ENCODE measurements around the gene GSTA4. TPM values are rescaled to one million over a fixed set of nuclear protein-coding genes. Genes with fewer than 3 reads are reported as not detected.

Gene GSTA4
- total and polyA plus RNA-seq, 2 donors from 2014 or later: 17.4 to 47.4 TPM

DNA sequence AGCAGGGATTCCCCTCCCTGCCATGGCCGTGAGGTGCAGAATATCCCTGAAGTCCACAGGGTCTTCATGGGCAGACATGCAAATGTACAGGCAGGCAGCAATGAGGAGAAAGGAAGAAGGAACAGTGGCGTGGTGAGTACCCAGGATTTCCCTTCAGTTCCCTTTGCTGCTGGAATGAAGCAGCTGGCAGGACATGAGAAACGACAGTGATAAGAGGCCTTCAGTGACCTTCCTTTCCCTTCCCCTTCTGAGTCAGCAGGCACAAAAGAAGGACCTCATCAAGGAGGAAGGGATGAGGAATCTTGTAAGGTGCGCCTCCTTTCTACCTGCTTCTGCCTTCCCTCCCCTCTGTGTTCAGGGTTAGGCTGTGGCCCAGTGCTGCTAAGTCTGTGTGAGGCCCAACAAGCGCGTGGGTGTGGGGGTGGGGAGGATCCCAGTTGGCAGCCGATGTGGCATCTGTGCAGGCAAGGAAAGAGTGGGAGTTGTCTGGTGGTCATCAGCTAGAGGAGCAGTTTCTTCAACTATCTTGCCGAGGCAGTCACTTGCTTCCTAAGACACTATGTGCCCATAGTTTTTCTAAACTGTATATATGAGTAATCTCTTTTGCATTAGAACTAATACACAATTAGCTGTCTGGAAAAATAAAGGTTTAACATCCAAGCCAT is 40.6 kb upstream of the GSTA4 start:
- H3K36me3 ChIP-seq (ENCODE audit: control insufficient read depth in 2 of 3, insufficient read depth in 3 of 3, low read length in 3 of 3): peaks cover 3 to 35% (median 30%) of the 10 kb centered on the region in 3 donors
- intact Hi-C loops (cut with DNase I): no loop called here
- TF ChIP-seq, protein P1, sequence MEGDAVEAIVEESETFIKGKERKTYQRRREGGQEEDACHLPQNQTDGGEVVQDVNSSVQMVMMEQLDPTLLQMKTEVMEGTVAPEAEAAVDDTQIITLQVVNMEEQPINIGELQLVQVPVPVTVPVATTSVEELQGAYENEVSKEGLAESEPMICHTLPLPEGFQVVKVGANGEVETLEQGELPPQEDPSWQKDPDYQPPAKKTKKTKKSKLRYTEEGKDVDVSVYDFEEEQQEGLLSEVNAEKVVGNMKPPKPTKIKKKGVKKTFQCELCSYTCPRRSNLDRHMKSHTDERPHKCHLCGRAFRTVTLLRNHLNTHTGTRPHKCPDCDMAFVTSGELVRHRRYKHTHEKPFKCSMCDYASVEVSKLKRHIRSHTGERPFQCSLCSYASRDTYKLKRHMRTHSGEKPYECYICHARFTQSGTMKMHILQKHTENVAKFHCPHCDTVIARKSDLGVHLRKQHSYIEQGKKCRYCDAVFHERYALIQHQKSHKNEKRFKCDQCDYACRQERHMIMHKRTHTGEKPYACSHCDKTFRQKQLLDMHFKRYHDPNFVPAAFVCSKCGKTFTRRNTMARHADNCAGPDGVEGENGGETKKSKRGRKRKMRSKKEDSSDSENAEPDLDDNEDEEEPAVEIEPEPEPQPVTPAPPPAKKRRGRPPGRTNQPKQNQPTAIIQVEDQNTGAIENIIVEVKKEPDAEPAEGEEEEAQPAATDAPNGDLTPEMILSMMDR (IDR thresholded peaks at IDR 0.05; ENCODE audit: borderline replicate concordance, extremely low read depth, insufficient read depth): no peak
- H3K9me3 ChIP-seq (ENCODE audit: control insufficient read depth in 2 of 3, insufficient read depth in 1 of 3, low read length in 3 of 3): no peaks in the 10 kb centered on the region
- H3K9ac ChIP-seq (ENCODE audit: low read length in 3 of 3): no peak overlapping the region
- DNase-seq (no peak), FAIRE-seq (no peak)
- H3K27ac ChIP-seq (ENCODE audit: low read depth in 2 of 2, low read length in 2 of 2): no peak overlapping the region
- H3K4me3 ChIP-seq (ENCODE audit: low read length in 3 of 3): no peak overlapping the region
- no peaks in the 10 kb centered on the region for H3K27me3 ChIP-seq (ENCODE audit: control insufficient read depth, insufficient read depth, low read length)
- no peaks in the 10 kb centered on the region for H3K4me1 ChIP-seq (ENCODE audit: control insufficient read depth in 2 of 3, insufficient read depth in 2 of 3, low read depth in 1 of 3, low read length in 3 of 3)

DNA sequence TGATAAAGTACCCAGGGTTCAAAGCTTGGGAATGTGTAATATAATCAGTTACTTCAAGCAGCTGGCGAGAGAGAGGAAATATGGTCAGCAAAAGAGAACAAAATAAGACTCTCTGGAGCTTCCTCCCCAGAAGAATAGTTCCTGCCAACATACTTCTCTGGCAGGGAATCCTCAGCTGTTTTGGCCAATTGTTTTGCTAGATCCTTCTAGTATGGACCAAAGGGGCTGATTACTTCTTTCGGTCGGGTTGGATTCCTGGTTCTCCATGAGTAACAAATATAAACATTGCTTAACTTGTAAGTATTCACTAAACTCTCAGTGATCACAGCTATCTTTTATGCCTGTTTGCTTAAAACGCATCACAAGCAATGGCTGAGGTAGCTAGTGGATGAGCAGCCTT is 38.7 kb upstream of the GSTA4 start:
- no peaks in the 10 kb centered on the region for H3K27me3 ChIP-seq (ENCODE audit: control insufficient read depth, insufficient read depth, low read length)
- no peak overlapping the region for H3K9ac ChIP-seq (ENCODE audit: low read length in 3 of 3)
- H3K4me3 ChIP-seq (ENCODE audit: low read length in 3 of 3): no peak overlapping the region
- DNase-seq (peak in 2 of 5 donors; percentile 17 to 24), FAIRE-seq (no peak)
- no peaks in the 10 kb centered on the region for H3K4me1 ChIP-seq (ENCODE audit: control insufficient read depth in 2 of 3, insufficient read depth in 2 of 3, low read depth in 1 of 3, low read length in 3 of 3)
- H3K36me3 ChIP-seq (ENCODE audit: control insufficient read depth in 2 of 3, insufficient read depth in 3 of 3, low read length in 3 of 3): peaks cover 2 to 23% (median 19%) of the 10 kb centered on the region in 3 donors
- intact Hi-C loops (cut with DNase I): no loop called here
- H3K27ac ChIP-seq (ENCODE audit: low read depth in 2 of 2, low read length in 2 of 2): no peak overlapping the region
- no peaks in the 10 kb centered on the region for H3K9me3 ChIP-seq (ENCODE audit: control insufficient read depth in 2 of 3, insufficient read depth in 1 of 3, low read length in 3 of 3)
- TF ChIP-seq, protein P1 (IDR thresholded peaks at IDR 0.05; ENCODE audit: borderline replicate concordance, extremely low read depth, insufficient read depth): no peak

DNA sequence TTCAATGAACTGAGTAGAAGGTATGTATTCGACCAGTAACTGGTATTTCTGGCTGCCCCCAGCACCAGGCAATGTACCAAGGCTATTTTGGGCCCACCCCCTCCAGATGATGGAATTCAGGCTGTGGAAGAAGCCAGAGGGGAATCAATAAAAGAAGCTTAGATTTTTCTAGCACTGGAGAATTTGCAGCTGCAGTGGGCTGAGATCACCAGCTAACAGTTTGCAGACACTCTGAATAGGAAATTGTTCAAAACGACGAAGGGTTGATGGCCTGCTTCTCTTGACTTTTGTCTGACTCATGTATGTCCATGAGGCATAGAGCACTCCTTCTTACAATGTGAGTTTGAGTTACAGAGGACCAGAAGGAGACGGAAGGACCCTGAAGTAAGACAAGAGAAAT is 37.8 kb upstream of the GSTA4 start:
- no peak for FAIRE-seq
- intact Hi-C loops (cut with DNase I): no loop called here
- TF ChIP-seq, protein P1 (IDR thresholded peaks at IDR 0.05; ENCODE audit: borderline replicate concordance, extremely low read depth, insufficient read depth): no peak
- no peak overlapping the region for H3K27ac ChIP-seq (ENCODE audit: low read depth in 2 of 2, low read length in 2 of 2)
- no peak overlapping the region for H3K4me3 ChIP-seq (ENCODE audit: low read length in 3 of 3)
- no peaks in the 10 kb centered on the region for H3K4me1 ChIP-seq (ENCODE audit: control insufficient read depth in 2 of 3, insufficient read depth in 2 of 3, low read depth in 1 of 3, low read length in 3 of 3)
- no peaks in the 10 kb centered on the region for H3K9me3 ChIP-seq (ENCODE audit: control insufficient read depth in 2 of 3, insufficient read depth in 1 of 3, low read length in 3 of 3)
- peaks cover 5 to 30% (median 19%) of the 10 kb centered on the region in 3 donors for H3K36me3 ChIP-seq (ENCODE audit: control insufficient read depth in 2 of 3, insufficient read depth in 3 of 3, low read length in 3 of 3)
- no peak for DNase-seq
- no peaks in the 10 kb centered on the region for H3K27me3 ChIP-seq (ENCODE audit: control insufficient read depth, insufficient read depth, low read length)
- no peak overlapping the region for H3K9ac ChIP-seq (ENCODE audit: low read length in 3 of 3)
